Right lobe of liver (tissue), 6 donors: ENCODE measurements around the gene SSB. TPM values are rescaled to one million over a fixed set of nuclear protein-coding genes. Genes with fewer than 3 reads are reported as not detected.
"Not testable (repeated sequence)": the region's sequence is repeated elsewhere in the genome, so short reads cannot be mapped to it uniquely, and the experiment has no call there.

Experiments used
- ATAC-seq, 4 donors: fragments of 200-7000 bp; cut with Tn5 transposase; one replicate each; pipeline ENCODE4 v1.9.1; 2020; ENCODE audit warnings: mild to moderate bottlenecking in 4 of 4, moderate library complexity in 4 of 4
- DNase-seq, 3 donors: peaks; one replicate each; pipeline ENCODE4 v3.0.0-alpha.2; 2020
- H3K27ac ChIP-seq, 3 donors: fragments of 200-600 bp; one replicate each; pipeline ENCODE4 v1.8.0; 2022
- H3K27me3 ChIP-seq, 2 donors: fragments of 200-600 bp; one replicate each; pipeline ENCODE4 v1.8.0; 2022
- H3K36me3 ChIP-seq, 4 donors: fragments of 200-600 bp; sonication (generic) in 1 of 4; one replicate each; pipeline versions ENCODE4 v1.5.1 to v1.8.0; 2017 to 2022; ENCODE audit warnings: control low read depth in 1 of 4
- H3K4me1 ChIP-seq, 4 donors: fragments of 200-600 bp; sonication (generic) in 1 of 4; one replicate each; pipeline versions ENCODE4 v1.5.1 to v1.8.0; 2017 to 2022; ENCODE audit warnings: control low read depth in 1 of 4
- H3K4me3 ChIP-seq, 3 donors: fragments of 200-600 bp; one replicate each; pipeline ENCODE4 v1.8.0; 2022
- H3K9me3 ChIP-seq, 4 donors: fragments of 200-600 bp; sonication (generic) in 1 of 4; one replicate each; pipeline versions ENCODE4 v1.5.1 to v1.8.0; 2017 to 2022; ENCODE audit warnings: control low read depth in 1 of 4
- POLR2A ChIP-seq: fragments of 450-650 bp; IDR thresholded peaks from one replicate; pipeline ENCODE4 v1.6.1; 2017; ENCODE audit warnings: antibody characterized with exemption, mild to moderate bottlenecking
- WGBS: methylation state at CpG from one replicate; pipeline ENCODE4 v1.1.6; 2018; ENCODE audit warnings: low coverage, low lambda C conversion rate; ENCODE audit not compliant: insufficient coverage; ENCODE audit errors: missing lambda C conversion rate; 5-methylcytosine and 5-hydroxymethylcytosine counted together
- intact Hi-C, 2 donors: fragments of 100-400 bp; cut with DNase I; formaldehyde crosslinking; loops; one replicate each; pipeline versions ENCODE4 v1.11.2 to v1.14.1; 2022
- total RNA-seq, 6 experiments: library from RNA; depleted of rRNA in 2 of 6; stranded (reverse); fragments of >200 nt in 2 of 6; fragmentation: NEBNext Ultra II Directional in 3 of 6; extraction: Animal tissue kit (Norgen Biotek cat#: 25700) in 3 of 6; gene quantifications; one replicate each; pipeline versions ENCODE4 v1.1.0 to v1.2.4, GENCODE V29; 2016 to 2023
- TF ChIP-seq, protein P1 (sequence below), 4 donors: fragments of 200-600 bp in 3 of 4; fragments of 450-650 bp in 1 of 4; IDR thresholded peaks; one replicate each; pipeline versions ENCODE4 v1.5.1 to v1.8.0; 2016 to 2022; ENCODE audit warnings: antibody characterized with exemption in 4 of 4, mild to moderate bottlenecking in 2 of 4
- donor health status: DM: no; HTN: yes; CAD: no.
- donor health status: DM: no; HTN: no; CAD: no.
- donor health status: DM: no; HTN: no; CAD: no.
- donor health status: DM: no; HTN: yes; CAD: no.
- donor health status: DM: no; HTN: yes; CAD: no.

SSB gene
- total RNA-seq, 6 experiments from 2014 or later = 16.5 to 41.3 (median 33.2) TPM

DNA sequence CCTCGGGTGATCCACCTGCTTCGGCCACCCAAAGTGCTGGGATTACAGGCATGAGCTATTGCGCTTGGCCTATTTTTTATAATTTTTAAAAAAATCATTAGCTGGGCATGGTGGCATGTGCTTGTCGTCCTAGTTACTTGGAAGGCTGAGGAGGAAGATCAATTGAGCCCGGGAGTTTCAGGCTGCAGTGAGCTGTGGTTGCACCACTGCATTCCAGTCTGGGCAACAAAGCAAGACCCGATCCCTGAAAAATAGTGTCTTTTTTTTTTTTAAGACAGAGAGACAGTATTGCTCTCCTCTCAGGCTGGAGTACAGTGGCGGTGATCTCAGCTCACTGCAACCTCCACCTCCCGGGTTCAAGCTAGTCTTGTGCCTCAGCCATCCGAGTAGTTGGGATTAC is 4.8 kb downstream of the SSB start:
- no peak overlapping the region for H3K27ac ChIP-seq
- 90% methylated on average over 8 of the region's 9 CpGs for WGBS
- peaks cover 4 to 47% (median 14%) of the 10 kb centered on the region in 4 donors for H3K36me3 ChIP-seq
- H3K9me3 ChIP-seq = no peaks in the 10 kb centered on the region
- ATAC-seq (no peak), DNase-seq (no peak)
- H3K4me3 ChIP-seq = no peak overlapping the region
- H3K27me3 ChIP-seq = no peaks in the 10 kb centered on the region
- peaks cover 0 to 7% (median 3%) of the 10 kb centered on the region in 4 donors for H3K4me1 ChIP-seq
- intact Hi-C loops = no loop called here
- TF ChIP-seq, protein P1, sequence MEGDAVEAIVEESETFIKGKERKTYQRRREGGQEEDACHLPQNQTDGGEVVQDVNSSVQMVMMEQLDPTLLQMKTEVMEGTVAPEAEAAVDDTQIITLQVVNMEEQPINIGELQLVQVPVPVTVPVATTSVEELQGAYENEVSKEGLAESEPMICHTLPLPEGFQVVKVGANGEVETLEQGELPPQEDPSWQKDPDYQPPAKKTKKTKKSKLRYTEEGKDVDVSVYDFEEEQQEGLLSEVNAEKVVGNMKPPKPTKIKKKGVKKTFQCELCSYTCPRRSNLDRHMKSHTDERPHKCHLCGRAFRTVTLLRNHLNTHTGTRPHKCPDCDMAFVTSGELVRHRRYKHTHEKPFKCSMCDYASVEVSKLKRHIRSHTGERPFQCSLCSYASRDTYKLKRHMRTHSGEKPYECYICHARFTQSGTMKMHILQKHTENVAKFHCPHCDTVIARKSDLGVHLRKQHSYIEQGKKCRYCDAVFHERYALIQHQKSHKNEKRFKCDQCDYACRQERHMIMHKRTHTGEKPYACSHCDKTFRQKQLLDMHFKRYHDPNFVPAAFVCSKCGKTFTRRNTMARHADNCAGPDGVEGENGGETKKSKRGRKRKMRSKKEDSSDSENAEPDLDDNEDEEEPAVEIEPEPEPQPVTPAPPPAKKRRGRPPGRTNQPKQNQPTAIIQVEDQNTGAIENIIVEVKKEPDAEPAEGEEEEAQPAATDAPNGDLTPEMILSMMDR (IDR thresholded peaks at IDR 0.05) = no peak
- TF ChIP-seq POLR2A = no peak

DNA sequence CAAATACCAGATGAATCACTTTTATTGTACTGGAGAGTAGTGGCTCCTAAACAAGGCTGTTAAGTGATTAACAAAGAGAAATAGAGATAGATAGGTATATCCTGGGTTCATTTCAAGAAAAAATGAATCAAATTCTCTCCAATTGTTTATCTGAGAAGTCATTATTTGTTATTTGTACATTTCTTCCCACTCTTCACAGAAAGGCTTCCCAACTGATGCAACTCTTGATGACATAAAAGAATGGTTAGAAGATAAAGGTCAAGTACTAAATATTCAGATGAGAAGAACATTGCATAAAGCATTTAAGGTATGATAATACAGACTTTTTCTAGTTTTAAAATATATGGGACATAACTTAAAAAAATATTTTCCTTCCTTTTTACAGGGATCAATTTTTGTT is 7.9 kb downstream of the SSB start:
- H3K36me3 ChIP-seq = peaks cover 4 to 74% (median 27%) of the 10 kb centered on the region in 4 donors
- intact Hi-C loops = no loop called here
- no peaks in the 10 kb centered on the region for H3K27me3 ChIP-seq
- no peaks in the 10 kb centered on the region for H3K4me1 ChIP-seq
- TF ChIP-seq, protein P1 (IDR thresholded peaks at IDR 0.05) = no peak
- TF ChIP-seq POLR2A = no peak
- ATAC-seq (no peak), DNase-seq (no peak)
- no peak overlapping the region for H3K27ac ChIP-seq
- H3K4me3 ChIP-seq = no peak overlapping the region
- H3K9me3 ChIP-seq = no peaks in the 10 kb centered on the region

DNA sequence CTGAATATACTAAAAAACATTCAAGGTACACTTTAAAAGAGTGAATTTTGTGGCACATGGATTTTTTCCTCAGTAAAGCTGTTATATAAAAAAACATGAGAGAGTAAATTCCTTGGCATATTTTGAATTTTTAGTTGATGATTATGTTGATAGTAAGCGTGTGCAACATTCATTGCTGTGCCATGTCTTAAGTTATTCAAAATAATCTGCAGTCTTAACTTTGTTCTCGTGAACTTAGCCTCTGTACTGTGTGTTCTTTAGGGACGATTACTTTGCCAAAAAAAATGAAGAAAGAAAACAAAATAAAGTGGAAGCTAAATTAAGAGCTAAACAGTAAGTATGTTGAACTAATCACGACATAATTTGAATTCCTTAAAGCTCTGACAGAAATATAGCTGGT is 9.6 kb downstream of the SSB start:
- H3K36me3 ChIP-seq = peaks cover 4 to 80% (median 30%) of the 10 kb centered on the region in 4 donors
- no peak for TF ChIP-seq POLR2A
- TF ChIP-seq, protein P1 (IDR thresholded peaks at IDR 0.05) = no peak
- WGBS = 71% methylated on average over 4 of the region's 4 CpGs

DNA sequence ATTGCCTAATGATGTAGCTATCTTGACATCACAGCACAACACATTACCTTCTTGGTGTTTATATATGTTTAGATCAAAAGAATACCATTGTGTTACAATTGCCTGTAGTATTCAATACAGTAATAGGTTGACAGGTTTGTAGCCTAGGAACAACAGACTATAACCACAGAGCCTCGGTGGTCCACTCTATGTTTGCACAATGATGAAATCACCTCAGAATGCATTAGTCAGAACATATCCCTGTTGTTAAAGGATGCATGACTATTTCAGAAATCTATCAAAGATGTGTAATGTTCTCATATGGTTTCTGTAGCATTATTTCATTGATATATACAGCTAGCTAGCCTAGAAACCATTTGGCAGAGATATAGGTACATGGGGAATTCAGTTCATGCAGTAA is 17.2 kb downstream of the SSB start:
- Histone ChIP-seq H3K27ac (no peak overlapping the region), H3K27me3 (no peaks in the 10 kb centered on the region), H3K36me3 (peaks cover 0 to 50% (median 8%) of the 10 kb centered on the region in 4 donors), H3K4me1 (no peaks in the 10 kb centered on the region), H3K9me3 (no peaks in the 10 kb centered on the region), H3K4me3 (no peak overlapping the region)
- ATAC-seq (no peak), DNase-seq (no peak)
- TF ChIP-seq, protein P1 (IDR thresholded peaks at IDR 0.05) = no peak
- intact Hi-C loops = no loop called here
- WGBS = 56% methylated on average over 1 of the region's 1 CpG

More for the DNA sequence above, 9.6 kb downstream of the SSB start:
- no peak for DNase-seq
- Histone ChIP-seq H3K4me3 (no peak overlapping the region), H3K4me1 (no peaks in the 10 kb centered on the region), H3K9me3 (no peaks in the 10 kb centered on the region), H3K27ac (no peak overlapping the region), H3K27me3 (no peaks in the 10 kb centered on the region)
- no peak for ATAC-seq
- intact Hi-C loops = no loop called here

DNA sequence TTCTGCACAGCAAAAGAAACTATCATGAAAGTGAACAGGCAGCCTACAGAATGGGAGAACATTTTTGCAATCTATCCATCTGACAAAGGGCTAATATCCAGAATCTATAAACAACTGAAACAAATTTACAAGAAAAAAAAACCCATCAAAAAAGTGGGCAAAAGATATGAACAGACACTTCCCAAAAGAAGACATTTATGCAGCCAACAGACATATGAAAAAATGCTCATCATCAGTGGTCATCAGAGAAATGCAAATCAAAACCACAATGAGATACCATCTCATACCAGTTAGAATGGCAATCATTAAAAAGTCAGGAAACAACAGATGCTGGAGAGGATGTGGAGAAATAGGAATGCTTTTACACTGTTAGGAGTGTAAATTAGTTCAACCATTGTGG is 18.3 kb downstream of the SSB start:
- H3K4me1 ChIP-seq, H3K4me3 ChIP-seq, DNase-seq, ATAC-seq, intact Hi-C loops, H3K27ac ChIP-seq, H3K27me3 ChIP-seq, H3K9me3 ChIP-seq: not testable (repeated sequence)
- peaks cover 0 to 39% (median 2%) of the 10 kb centered on the region in 4 donors for H3K36me3 ChIP-seq

DNA sequence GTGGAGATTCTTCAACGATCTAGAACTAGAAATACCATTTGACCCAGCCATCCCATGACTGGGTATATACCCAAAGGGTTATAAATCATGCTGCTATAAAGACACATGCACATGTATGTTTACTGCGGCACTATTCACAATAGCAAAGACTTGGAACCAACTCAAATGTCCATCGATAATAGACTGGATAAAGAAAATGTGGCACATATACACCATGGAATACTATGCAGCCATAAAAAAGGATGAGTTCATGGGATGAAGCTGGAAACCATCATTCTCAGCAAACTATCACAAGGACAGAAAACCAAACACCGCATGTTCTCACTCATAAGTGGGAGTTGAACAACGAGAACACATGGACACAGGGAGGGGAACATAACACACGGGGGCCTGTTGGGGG is 18.7 kb downstream of the SSB start:
- H3K36me3 ChIP-seq = peaks cover 0 to 35% (median under 1%) of the 10 kb centered on the region in 4 donors
- intact Hi-C loops = not testable (repeated sequence)
- WGBS = 100% methylated on average over 6 of the region's 6 CpGs

More for the DNA sequence above, 18.7 kb downstream of the SSB start:
- not testable (repeated sequence) for H3K27ac ChIP-seq, DNase-seq, H3K4me1 ChIP-seq, H3K4me3 ChIP-seq, ATAC-seq, H3K9me3 ChIP-seq, H3K27me3 ChIP-seq
